ENCODE measurements around the gene TTC28. TPM values are rescaled to one million over a fixed set of nuclear protein-coding genes. Genes with fewer than 3 reads are reported as not detected.
A peak's percentile ranks its signal among the peaks of the same experiment; 100 is the strongest.

Gene TTC28
- total and polyA plus RNA-seq, 8 donors, result 2.2 to 18.6 (median 11.5) TPM

DNA sequence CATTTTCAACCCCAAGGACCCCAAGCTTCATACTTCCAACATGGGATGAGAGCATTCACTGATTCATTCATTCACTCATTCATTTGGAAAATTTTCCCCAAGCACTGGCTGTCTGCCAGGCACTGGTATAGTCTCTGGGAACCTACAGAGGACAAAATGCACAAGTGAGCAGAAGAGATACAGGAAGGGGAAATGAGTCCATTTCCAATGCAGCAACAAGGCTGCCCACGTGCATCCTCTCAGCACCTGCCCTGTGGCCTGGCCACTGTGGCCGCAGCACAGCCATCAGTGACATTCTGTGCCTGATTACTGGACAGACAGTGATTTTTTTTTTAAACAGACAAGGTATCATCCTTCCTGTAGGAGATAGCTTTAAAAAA, 664.6 kb downstream of the TTC28 start:
- TF ChIP-seq, protein P1, sequence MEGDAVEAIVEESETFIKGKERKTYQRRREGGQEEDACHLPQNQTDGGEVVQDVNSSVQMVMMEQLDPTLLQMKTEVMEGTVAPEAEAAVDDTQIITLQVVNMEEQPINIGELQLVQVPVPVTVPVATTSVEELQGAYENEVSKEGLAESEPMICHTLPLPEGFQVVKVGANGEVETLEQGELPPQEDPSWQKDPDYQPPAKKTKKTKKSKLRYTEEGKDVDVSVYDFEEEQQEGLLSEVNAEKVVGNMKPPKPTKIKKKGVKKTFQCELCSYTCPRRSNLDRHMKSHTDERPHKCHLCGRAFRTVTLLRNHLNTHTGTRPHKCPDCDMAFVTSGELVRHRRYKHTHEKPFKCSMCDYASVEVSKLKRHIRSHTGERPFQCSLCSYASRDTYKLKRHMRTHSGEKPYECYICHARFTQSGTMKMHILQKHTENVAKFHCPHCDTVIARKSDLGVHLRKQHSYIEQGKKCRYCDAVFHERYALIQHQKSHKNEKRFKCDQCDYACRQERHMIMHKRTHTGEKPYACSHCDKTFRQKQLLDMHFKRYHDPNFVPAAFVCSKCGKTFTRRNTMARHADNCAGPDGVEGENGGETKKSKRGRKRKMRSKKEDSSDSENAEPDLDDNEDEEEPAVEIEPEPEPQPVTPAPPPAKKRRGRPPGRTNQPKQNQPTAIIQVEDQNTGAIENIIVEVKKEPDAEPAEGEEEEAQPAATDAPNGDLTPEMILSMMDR (IDR thresholded peaks at IDR 0.05), result no peak
- intact Hi-C loops (cut with DNase I), result no loop called here
- peak in 2 of 6 donors; percentile 5 to 10 for DNase-seq
- 85 to 96% methylated on average over 2 of the region's 2 CpGs for WGBS, 2 donors
- Histone ChIP-seq H3K27ac (no peak overlapping the region), H3K9me3 (no peaks in the 10 kb centered on the region), H3K36me3 (no peaks in the 10 kb centered on the region), H3K4me1 (no peaks in the 10 kb centered on the region), H3K4me3 (no peak overlapping the region), H3K27me3 (no peaks in the 10 kb centered on the region)
- no peak for ATAC-seq
- no peak for FAIRE-seq

GRCh38 chr22:28014211-28015045, 665.2 kb downstream of the TTC28 start:
- TF ChIP-seq, protein P1 (IDR thresholded peaks at IDR 0.05), result no peak
- DNase-seq, result peak in 3 of 6 donors; percentile 13 to 43 (median 41)
- Histone ChIP-seq H3K27me3 (no peaks in the 10 kb centered on the region), H3K27ac (no peak overlapping the region), H3K9me3 (no peaks in the 10 kb centered on the region), H3K4me1 (no peaks in the 10 kb centered on the region), H3K36me3 (no peaks in the 10 kb centered on the region), H3K4me3 (no peak overlapping the region)
- intact Hi-C loops (cut with DNase I), result loop anchor here in 1 of 3 donors (5.0 kb wide), 1 partner anchor 132 kb away; no protein-coding TSS in a partner anchor
- 89 to 90% methylated on average over 17 to 18 of the region's 18 CpGs for WGBS, 2 donors
- FAIRE-seq, result no peak
- ATAC-seq, result no peak

DNA sequence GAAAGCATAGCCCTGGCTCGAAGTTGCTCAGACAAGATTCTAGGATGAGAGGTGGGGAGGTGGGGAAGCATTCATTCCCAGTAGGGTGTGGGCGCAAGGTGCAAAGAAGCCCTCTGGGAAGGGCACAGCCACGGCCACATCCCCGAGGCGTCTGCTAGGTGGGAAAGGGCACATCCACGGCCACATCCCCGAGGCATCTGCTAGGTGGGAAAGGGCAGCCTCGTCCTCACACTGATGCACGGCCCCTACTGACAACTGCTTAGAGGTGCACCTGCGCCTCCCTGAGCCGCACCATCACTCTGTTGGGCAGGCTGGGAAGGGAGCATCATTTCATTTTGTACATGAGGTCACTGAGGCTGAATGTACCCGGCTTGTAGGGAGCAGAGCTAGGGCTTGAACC, 666.0 kb downstream of the TTC28 start:
- no peak for ATAC-seq
- no peaks in the 10 kb centered on the region for H3K36me3 ChIP-seq
- FAIRE-seq, result no peak
- H3K4me3 ChIP-seq, result no peak overlapping the region
- DNase-seq, result peak in 2 of 6 donors; percentile 8 to 48
- WGBS, 2 donors, result 87 to 88% methylated on average over 12 of the region's 12 CpGs
- H3K27ac ChIP-seq, result no peak overlapping the region
- no peaks in the 10 kb centered on the region for H3K9me3 ChIP-seq
- no peaks in the 10 kb centered on the region for H3K4me1 ChIP-seq
- TF ChIP-seq, protein P1 (IDR thresholded peaks at IDR 0.05), result no peak
- no peaks in the 10 kb centered on the region for H3K27me3 ChIP-seq
- intact Hi-C loops (cut with DNase I), result loop anchor here in 1 of 3 donors (5.0 kb wide), 1 partner anchor 131 kb away; no protein-coding TSS in a partner anchor

DNA sequence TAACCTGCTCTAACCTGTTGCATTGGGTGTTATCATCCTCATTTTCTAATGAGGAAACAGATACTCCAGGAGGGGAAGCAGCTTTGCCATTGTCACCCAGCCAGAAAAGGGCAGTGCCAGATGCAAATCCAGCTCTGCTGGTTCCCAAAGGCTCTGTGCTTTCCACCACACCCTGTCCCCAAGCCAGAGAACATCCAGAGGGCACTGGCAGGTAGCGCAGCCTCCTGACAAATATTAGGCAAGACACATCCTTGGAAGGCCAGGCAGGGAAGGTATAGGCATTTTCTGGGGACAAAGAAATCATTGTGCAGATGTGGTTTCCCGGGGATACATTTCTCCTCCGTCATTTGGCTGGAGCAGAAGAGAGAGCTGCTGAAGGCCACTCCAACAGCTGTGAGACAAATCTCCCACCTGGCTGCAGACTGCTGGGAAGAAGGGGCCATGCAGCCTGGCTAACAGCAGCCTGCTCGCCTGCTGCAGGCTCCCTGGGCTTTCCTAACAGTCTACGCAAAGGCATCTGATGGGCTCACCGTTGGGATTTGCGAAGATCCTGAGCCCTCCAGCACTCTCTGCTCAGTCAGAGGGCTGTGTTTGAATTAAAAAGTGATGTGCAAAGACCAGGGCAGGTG, 666.7 kb downstream of the TTC28 start:
- WGBS, 2 donors, result 70 to 74% methylated on average over 7 of the region's 7 CpGs
- FAIRE-seq (no peak), ATAC-seq (peak in 1 of 4 donors; percentile 17), DNase-seq (peak in 2 of 6 donors; percentile 27 to 29)
- intact Hi-C loops (cut with DNase I), result loop anchor here in 1 of 3 donors (5.0 kb wide), 1 partner anchor 131 kb away; no protein-coding TSS in a partner anchor
- H3K27me3 ChIP-seq, result no peaks in the 10 kb centered on the region
- H3K9me3 ChIP-seq, result no peaks in the 10 kb centered on the region
- H3K27ac ChIP-seq, result no peak overlapping the region
- no peaks in the 10 kb centered on the region for H3K4me1 ChIP-seq
- H3K36me3 ChIP-seq, result no peaks in the 10 kb centered on the region
- TF ChIP-seq, protein P1 (IDR thresholded peaks at IDR 0.05), result no peak
- H3K4me3 ChIP-seq, result no peak overlapping the region
